Measurements from ENCODE around the gene TRIM62.

DNA sequence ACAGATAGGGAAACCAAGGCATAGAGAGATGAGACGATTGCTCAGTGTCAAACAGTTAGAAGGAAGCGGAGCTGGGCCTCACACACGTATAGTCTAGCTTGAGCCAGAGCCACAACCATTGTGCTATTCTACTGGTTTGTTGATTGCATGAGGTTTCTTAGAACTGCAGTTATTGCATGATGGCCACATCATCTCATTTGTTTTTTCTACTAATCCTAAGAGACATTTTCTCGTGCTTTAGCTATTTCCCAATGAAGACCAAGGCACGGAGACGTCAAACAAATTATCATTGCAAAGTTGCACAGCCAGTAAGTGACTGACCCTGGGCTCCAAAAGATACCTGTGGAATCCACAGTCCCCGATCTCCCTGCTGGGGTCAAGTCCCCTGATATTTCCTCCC, 49.3 kb upstream of the TRIM62 start:
- TF ChIP-seq CTCF (IDR thresholded peaks at IDR 0.05) = no peak
- no peak for TF ChIP-seq POLR2AphosphoS5 (IDR thresholded peaks at IDR 0.05)
